HG03095 (cell line): Measurements from ENCODE around the gene MZB1.

Experiments
- ATAC-seq: cut with Tn5 transposase; IDR thresholded peaks from one replicate; pipeline ENCODE4 v1.9.1; 2021; ENCODE audit warnings: moderate library complexity; ENCODE audit not compliant: unreplicated experiment

MZB1 gene, protein sequence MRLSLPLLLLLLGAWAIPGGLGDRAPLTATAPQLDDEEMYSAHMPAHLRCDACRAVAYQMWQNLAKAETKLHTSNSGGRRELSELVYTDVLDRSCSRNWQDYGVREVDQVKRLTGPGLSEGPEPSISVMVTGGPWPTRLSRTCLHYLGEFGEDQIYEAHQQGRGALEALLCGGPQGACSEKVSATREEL

DNA sequence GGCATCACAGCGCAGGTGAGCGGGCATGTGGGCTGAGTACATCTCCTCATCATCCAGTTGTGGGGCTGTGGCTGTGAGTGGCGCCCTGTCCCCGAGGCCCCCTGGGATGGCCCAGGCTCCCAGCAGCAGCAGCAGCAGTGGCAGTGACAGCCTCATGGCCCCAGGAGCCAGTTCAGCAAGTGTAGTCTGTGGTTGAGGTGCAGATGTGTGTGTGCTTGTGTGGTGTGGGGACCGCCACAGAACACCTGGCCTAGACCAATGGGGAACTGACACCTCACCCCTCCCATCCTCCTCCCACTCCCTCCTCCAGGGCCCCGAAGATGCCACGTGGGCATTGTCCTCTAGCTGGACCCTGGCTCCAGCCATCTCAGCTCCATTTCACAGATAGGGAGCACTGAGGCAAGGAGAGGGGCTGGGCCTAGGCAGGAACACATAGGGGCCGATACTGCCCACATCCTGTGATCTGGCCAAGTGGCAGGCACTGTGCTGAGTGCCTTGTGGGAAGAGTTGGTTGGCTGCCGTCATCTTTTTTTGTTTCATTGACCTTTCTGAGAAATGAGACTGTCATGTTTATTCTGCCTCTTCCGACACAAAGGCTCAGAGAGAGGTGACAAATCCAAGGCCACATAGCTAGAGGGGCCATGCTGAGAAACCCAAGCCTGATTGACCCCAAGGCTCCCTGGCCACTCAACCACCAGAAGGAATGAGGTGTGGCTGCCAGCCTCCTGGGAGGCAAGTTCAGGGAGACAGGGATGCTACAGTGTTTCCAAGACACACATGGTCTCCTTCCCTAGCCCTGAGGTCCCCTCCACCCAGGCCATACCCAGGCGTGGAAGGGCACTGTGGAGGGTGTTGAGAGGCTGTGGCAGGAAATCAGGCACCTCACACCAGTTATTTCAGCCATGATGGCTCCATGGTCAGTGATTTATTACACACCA lies at the start of gene MZB1:
MZB1 (minus strand) TSS at position 213 of the 938 bp plus-strand sequence; CDS start at position 156, 57 bp downstream.
- peak; percentile 35 for ATAC-seq

GRCh38 chr5:139439013-139439903 lies 49.5 kb upstream of the MZB1 start, which contains the start of gene DNAJC18:
Gene DNAJC18, minus strand, starts transcription at chr5:139439525. Its CDS starts 80 bp downstream, at chr5:139439445.
- ATAC-seq, result peak; percentile 88

DNA sequence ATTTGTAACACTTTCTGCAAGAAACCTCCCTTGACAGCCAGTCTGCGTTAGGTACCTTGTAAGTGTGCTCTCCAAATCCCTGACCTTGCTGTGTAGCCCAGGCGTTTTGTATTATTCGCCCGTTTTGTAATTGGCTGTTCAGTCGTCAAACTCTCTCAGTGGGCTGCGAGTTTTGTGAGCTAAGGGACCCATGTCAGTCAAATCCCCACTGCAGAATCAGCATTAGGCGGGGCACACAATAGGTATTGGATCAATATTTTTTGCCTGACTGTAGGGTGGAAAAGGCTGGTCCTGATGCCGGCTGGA lies 48.9 kb upstream of the MZB1 start:
- no peak for ATAC-seq

GRCh38 chr5:139435676-139436075 lies 46.0 kb upstream of the MZB1 start:
- ATAC-seq, result no peak

DNA sequence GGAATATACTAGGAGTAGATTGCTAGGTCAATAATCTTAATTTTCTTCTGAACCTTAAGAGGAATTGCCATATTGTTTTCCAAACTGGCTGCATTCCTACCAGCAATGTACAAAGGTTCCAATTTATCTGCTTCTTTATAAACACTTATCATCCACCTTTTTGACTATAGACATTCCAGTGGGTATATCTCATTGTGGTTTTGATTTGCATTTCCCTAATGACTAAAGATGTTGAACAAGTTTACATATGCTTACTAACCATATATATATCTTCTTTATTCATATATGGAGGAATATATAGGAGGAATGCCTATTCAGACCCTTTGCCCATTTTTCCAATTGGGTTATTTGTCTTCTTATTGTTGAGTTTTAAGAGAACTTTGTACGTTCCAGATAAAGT lies 42.0 kb upstream of the MZB1 start:
- no peak for ATAC-seq

DNA sequence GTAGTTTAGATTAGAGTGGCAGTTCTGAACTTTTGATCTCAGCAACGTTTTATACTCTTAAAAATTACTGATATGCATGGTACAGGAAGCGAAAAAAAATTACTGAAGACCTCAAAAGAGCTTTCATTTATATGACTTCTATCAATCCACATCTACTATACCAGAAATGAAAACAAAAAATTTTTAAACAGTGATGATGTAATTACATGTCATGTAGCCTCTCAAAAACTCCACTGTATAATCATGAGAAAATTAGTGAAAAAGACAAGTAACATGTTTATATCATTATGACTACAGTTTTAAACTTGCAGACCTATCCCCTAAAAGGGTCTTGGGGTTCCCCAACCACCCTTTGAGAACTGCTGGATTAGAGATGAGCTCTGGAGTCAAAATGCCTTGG lies 40.3 kb upstream of the MZB1 start:
- ATAC-seq, result no peak

- ATAC-seq, result no peak
Observed at GRCh38 chr5:139426203-139426885, 36.6 kb upstream of the MZB1 start.

DNA sequence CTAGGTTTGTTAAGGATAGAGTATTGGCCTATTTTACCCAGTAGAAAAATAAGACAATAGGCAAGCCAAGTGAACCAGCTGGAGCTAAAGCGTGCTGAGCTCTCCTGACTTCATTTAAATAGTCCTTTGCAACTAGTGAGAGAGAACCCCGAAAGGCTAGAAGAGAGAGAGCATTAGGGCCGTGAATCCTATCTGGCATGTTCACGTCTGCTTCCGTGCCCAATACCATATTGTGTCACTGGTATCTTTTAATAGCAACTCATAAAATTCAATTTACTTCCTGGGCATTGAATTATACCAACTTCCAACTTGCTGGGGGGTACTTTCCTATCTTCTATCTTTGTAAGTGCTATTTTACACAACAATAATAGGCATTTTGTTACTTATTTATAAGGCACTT lies 35.8 kb upstream of the MZB1 start:
- no peak for ATAC-seq

DNA sequence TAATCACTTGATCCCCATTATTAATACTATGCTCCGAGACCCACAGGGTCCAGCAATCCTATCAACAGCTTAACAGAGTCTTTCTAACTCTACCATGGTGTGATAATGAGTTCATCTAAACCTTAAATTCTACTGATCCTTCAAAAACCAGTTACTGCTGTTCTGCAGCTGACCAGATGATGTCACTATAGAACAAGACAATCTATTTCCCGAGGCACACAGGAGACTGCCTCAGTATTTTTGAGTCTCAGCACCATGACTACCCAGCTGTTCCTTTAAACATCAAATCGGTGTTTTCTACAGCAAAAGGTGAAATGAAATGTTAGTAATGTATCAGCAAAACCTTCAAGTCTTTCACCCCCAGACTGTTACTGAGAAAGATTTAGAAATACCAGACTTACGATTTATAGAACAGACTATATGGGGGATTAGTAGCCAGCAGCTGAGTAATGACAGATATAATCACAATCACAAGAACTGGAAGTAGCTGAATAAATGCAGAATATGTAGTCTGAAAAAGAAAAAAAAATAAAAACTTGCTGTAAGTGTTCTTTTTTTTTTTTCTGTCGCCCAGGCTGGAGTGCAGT lies 32.7 kb upstream of the MZB1 start:
- ATAC-seq, result no peak

- no peak for ATAC-seq
Observed at GRCh38 chr5:139419226-139420192, 29.8 kb upstream of the MZB1 start.

GRCh38 chr5:139418793-139419192 lies 29.1 kb upstream of the MZB1 start:
- ATAC-seq, result no peak

GRCh38 chr5:139417214-139417613 lies 27.5 kb upstream of the MZB1 start:
- ATAC-seq, result no peak

GRCh38 chr5:139416651-139417050 lies 26.9 kb upstream of the MZB1 start:
- ATAC-seq, result no peak

DNA sequence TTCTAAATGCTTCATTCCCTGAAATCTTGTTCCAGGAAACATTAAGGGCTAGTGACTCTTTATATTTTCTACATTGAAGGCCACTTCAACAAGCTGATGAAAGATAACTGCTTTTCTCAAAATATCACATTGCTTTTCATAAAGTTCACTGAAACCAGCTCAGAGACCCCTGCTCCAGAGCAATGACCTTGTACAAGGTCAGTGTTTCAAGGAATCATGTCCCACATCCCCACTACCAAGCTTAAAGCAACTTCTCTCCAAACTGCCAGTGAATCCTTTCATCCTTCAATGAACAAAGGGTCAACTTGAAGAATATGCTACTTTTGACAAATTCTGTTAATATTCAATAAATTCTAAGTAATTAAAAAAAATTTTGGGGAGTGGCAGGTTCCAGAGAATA lies 26.2 kb upstream of the MZB1 start:
- no peak for ATAC-seq

- ATAC-seq, result no peak
Observed at GRCh38 chr5:139415221-139415861, 25.6 kb upstream of the MZB1 start.

DNA sequence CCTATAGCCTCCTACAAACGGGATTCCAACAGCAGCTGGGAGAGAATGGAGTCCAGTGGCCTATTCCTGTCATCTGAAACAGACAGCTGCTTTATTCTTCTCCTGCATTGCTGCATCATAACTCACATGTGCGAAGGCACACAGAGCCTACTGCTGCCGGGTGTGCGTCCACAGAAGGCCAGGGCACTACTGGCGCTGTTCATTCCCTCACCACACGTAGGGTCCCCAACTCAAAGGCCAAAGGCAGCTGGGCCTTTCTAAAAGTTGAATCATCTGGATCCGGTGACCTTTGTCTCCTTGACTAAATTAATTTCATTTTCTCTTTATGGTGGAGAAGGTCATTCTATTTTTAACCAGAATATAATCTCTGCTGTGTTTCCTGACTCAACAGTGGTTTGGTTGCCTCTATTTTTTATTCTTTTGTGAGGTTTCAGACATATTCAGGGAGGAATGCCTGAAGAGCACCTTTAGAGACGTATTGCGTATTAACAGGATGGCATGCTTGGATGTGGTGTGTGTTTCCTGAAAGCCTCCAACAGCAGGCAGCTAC lies 24.9 kb upstream of the MZB1 start:
- no peak for ATAC-seq

- ATAC-seq, result no peak
Observed at GRCh38 chr5:139413963-139414362, 24.2 kb upstream of the MZB1 start.

- no peak for ATAC-seq
Observed at GRCh38 chr5:139413153-139413552, 23.4 kb upstream of the MZB1 start.
